K562 (cell line): ENCODE data around the gene TMEM123. TPM values are rescaled to one million over a fixed set of nuclear protein-coding genes. Genes with fewer than 3 reads are reported as not detected.

ENCODE experiments used
- CBFA2T3 ChIP-seq: fragments of 450-650 bp; IDR thresholded peaks from 2 replicates; pipeline ENCODE4 v1.6.1; 2017
- CBX2 ChIP-seq: fragments of 200-600 bp; sonication (generic); IDR thresholded peaks from one replicate; pipeline ENCODE4 v1.6.1; 2012; ENCODE audit warnings: mild to moderate bottlenecking, low read length, inconsistent platforms; ENCODE audit not compliant: insufficient read depth, poor library complexity, severe bottlenecking
- CBX3 ChIP-seq, 2 experiments: IDR thresholded peaks; 1 replicate in 1 of 2; 2 replicates in 1 of 2; pipeline ENCODE4 v1.6.1; 2012; ENCODE audit warnings: inconsistent platforms in 2 of 2, low read length in 2 of 2, borderline replicate concordance in 1 of 2, control low read depth in 1 of 2
- CREB1 ChIP-seq, 2 experiments: sonication (generic) in 1 of 2; formaldehyde crosslinking in 1 of 2; IDR thresholded peaks; 2 replicates each; pipeline versions ENCODE4 v1.6.1 to v1.8.0; 2012 to 2022; ENCODE audit warnings: inconsistent platforms in 1 of 2, mild to moderate bottlenecking in 1 of 2, missing genetic modification reagents in 1 of 2, moderate library complexity in 1 of 2
- EHMT2 ChIP-seq: fragments of 450-650 bp; IDR thresholded peaks from 2 replicates; pipeline ENCODE4 v1.6.1; 2018; ENCODE audit warnings: antibody characterized with exemption
- JUNB ChIP-seq: fragments of 450-650 bp; formaldehyde crosslinking; conservative IDR thresholded peaks from 2 replicates; pipeline ENCODE4 v1.4.0; 2020; ENCODE audit warnings: mild to moderate bottlenecking
- L3MBTL2 ChIP-seq: fragments of 450-650 bp; IDR thresholded peaks from 2 replicates; pipeline ENCODE4 v1.6.1; 2016; ENCODE audit warnings: mild to moderate bottlenecking, moderate library complexity
- MECOM ChIP-seq: fragments of 250-450 bp; sonication (Bioruptor Pico); IDR thresholded peaks from 2 replicates; pipeline ENCODE4 v1.8.0; 2022; ENCODE audit warnings: inconsistent platforms
- NFIC ChIP-seq: fragments of 450-650 bp; IDR thresholded peaks from 2 replicates; pipeline ENCODE4 v1.6.1; 2017; ENCODE audit warnings: mild to moderate bottlenecking, inconsistent platforms
- POLR2A ChIP-seq: fragments of 450-650 bp; conservative IDR thresholded peaks from 2 replicates; pipeline ENCODE4 v1.6.1; 2016
- SMAD4 ChIP-seq: fragments of 250-450 bp; sonication (Bioruptor Pico); conservative IDR thresholded peaks from 2 replicates; pipeline ENCODE4 v1.8.0; 2021; ENCODE audit warnings: inconsistent platforms, mild to moderate bottlenecking, moderate library complexity
- WHSC1 ChIP-seq: IDR thresholded peaks from one replicate; pipeline ENCODE4 v1.6.1; 2012; ENCODE audit warnings: low read length, control low read depth, inconsistent platforms
- ZC3H4 ChIP-seq: sonication (generic); formaldehyde crosslinking; IDR thresholded peaks from 2 replicates; pipeline ENCODE4 v1.9.0; 2021; ENCODE audit warnings: missing genetic modification reagents, borderline replicate concordance
- ZFP30 ChIP-seq: fragments of 250-450 bp; sonication (Bioruptor Pico); IDR thresholded peaks from 2 replicates; pipeline ENCODE4 v1.8.0; 2022; ENCODE audit warnings: moderate library complexity, mild to moderate bottlenecking, inconsistent platforms, borderline replicate concordance
- ZNF445 ChIP-seq: fragments of 250-450 bp; sonication (Bioruptor Pico); IDR thresholded peaks from 2 replicates; pipeline ENCODE4 v1.4.0; 2020; ENCODE audit warnings: low read depth, mild to moderate bottlenecking, moderate library complexity
- ZNF695 ChIP-seq: fragments of 450-650 bp; formaldehyde crosslinking; IDR thresholded peaks from 2 replicates; pipeline ENCODE4 v1.4.0; 2020; ENCODE audit warnings: mild to moderate bottlenecking, moderate library complexity
- ZNF766 ChIP-seq: fragments of 200-800 bp; sonication (Bioruptor generic); conservative IDR thresholded peaks from 2 replicates; pipeline ENCODE4 v1.6.1; 2016; ENCODE audit warnings: missing genetic modification characterization, missing compliant biosample characterization
- ZNF830 ChIP-seq: fragments of 250-450 bp; sonication (Bioruptor Pico); IDR thresholded peaks from 2 replicates; pipeline ENCODE4 v1.5.0; 2021; ENCODE audit warnings: mild to moderate bottlenecking
- polyA plus RNA-seq, 8 experiments: library from polyadenylated mRNA; depleted of rRNA in 4 of 8; stranded (reverse) in 5 of 8; unstranded in 3 of 8; fragments of >200 nt; fragmentation: Nextera tagmentation in 2 of 8; fragmentation: Illumina TruSeq in 1 of 8; extraction: Ambion mirVana in 2 of 8; extraction: Trizol in 1 of 8; gene quantifications; 2 replicates each; pipeline versions ENCODE4 v1.2.1 to v1.2.3, GENCODE V29; 2011 to 2014; ENCODE audit warnings: inconsistent platforms in 1 of 8, missing spikeins in 1 of 8
- total RNA-seq, 7 experiments: library from RNA; depleted of rRNA in 6 of 7; stranded (reverse); fragments of >200 nt in 6 of 7; fragmentation: Illumina TruSeq in 2 of 7; extraction: Trizol in 2 of 7; gene quantifications; 2 replicates each; pipeline versions ENCODE4 v1.2.1 to v1.2.3, GENCODE V29; 2011 to 2021; ENCODE audit warnings: low replicate concordance in 1 of 7
- TF ChIP-seq, protein P1 (sequence below): sonication (generic); formaldehyde crosslinking; IDR thresholded peaks from 2 replicates; pipeline ENCODE4 v1.9.0; 2022; ENCODE audit warnings: mild to moderate bottlenecking, missing genetic modification reagents
- TF ChIP-seq, protein P2 (sequence below): fragments of 450-650 bp; IDR thresholded peaks from 2 replicates; pipeline ENCODE4 v1.6.1; 2018; ENCODE audit warnings: mild to moderate bottlenecking, low read depth; ENCODE audit not compliant: partially characterized antibody
- TF ChIP-seq, protein P3 (sequence below): fragments of 450-650 bp; formaldehyde crosslinking; IDR thresholded peaks from 2 replicates; pipeline ENCODE4 v1.4.0; 2020; ENCODE audit warnings: mild to moderate bottlenecking, mixed read lengths
- TF ChIP-seq, protein P4 (sequence below): fragments of 450-650 bp; IDR thresholded peaks from 2 replicates; pipeline ENCODE4 v1.6.1; 2018; ENCODE audit not compliant: partially characterized antibody

TMEM123 gene
- total and polyA plus RNA-seq, 9 of the 15 experiments (the other 6 are each of a cell fraction or from before 2014, with no cell fraction given) = 19.8 to 344 (median 82.4) TPM

DNA sequence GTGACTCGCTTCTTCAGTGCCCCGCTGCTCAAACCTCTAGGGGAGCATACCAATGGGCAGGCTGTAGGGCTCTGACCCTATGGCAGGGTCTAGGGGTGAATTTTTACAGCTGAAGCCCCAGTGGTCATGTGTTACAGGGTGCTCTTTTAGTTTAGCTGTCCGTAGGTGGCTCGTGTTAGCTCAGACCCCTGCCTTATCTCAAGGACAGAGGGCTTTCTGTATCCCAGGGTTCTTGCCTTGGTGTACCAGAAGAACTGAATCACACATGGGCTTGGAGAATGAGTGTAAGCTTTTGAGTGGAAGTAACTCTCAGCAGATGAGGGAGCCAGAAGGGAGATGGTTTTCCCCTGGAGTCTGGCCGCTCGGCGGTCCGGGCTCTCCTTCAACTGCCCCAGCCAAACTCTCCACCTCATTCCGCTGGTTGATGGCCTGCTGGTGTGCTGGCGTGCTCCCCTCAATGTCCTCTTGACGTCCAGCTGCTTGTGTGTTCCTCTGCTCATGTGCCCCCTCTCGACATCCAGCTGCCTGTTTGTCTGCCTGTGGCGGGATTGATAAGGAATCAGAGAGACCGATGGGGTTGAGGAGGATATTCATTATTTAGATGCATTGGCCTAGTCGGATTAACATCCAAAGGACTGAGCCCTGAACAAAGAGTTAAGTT, 68.0 kb downstream of the TMEM123 start (continued):
- TF ChIP-seq CBX3 (IDR thresholded peaks at IDR 0.05; ENCODE audit: borderline replicate concordance in 1 of 2, low read length in 2 of 2) = 0 out of 3 replicates have a peak, but pooled peaks of 1 of the 2 experiments have one; percentile 19
- TF ChIP-seq EHMT2 = no peak
- peak; percentile 52; the same call in 1 of the 2 replicates for TF ChIP-seq ZNF766 (CRISPR knock-in tag)
- no peak for TF ChIP-seq WHSC1
- TF ChIP-seq, protein P1, sequence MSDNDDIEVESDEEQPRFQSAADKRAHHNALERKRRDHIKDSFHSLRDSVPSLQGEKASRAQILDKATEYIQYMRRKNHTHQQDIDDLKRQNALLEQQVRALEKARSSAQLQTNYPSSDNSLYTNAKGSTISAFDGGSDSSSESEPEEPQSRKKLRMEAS (CRISPR knock-in tag) = no peak
- TF ChIP-seq, protein P2, sequence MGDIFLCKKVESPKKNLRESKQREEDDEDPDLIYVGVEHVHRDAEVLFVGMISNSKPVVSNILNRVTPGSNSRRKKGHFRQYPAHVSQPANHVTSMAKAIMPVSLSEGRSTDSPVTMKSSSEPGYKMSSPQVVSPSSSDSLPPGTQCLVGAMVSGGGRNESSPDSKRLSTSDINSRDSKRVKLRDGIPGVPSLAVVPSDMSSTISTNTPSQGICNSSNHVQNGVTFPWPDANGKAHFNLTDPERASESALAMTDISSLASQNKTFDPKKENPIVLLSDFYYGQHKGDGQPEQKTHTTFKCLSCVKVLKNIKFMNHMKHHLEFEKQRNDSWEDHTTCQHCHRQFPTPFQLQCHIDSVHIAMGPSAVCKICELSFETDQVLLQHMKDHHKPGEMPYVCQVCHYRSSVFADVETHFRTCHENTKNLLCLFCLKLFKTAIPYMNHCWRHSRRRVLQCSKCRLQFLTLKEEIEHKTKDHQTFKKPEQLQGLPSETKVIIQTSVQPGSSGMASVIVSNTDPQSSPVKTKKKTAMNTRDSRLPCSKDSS = no peak
- no peak for TF ChIP-seq CREB1 (IDR thresholded peaks at IDR 0.05)
- TF ChIP-seq CREB1 (CRISPR knock-in tag; IDR thresholded peaks at IDR 0.05) = no peak
- TF ChIP-seq ZNF830 (CRISPR knock-in tag) = no peak
- no peak for TF ChIP-seq ZNF445
- TF ChIP-seq JUNB = no peak
- TF ChIP-seq ZFP30 (CRISPR knock-in tag) = no peak
- TF ChIP-seq ZC3H4 (CRISPR knock-in tag) = no peak
- peak; percentile 53 for TF ChIP-seq NFIC
- TF ChIP-seq ZNF695 (CRISPR knock-in tag) = no peak
- TF ChIP-seq CBFA2T3 = peak; percentile 89
- peak; percentile 73 for TF ChIP-seq L3MBTL2
- TF ChIP-seq, protein P3, sequence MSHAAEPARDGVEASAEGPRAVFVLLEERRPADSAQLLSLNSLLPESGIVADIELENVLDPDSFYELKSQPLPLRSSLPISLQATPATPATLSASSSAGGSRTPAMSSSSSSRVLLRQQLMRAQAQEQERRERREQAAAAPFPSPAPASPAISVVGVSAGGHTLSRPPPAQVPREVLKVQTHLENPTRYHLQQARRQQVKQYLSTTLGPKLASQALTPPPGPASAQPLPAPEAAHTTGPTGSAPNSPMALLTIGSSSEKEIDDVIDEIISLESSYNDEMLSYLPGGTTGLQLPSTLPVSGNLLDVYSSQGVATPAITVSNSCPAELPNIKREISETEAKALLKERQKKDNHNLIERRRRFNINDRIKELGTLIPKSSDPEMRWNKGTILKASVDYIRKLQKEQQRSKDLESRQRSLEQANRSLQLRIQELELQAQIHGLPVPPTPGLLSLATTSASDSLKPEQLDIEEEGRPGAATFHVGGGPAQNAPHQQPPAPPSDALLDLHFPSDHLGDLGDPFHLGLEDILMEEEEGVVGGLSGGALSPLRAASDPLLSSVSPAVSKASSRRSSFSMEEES = no peak
- peak; percentile 11; the same call in 1 of the 2 replicates for TF ChIP-seq SMAD4 (CRISPR knock-in tag)
- TF ChIP-seq CBX2 = no peak
- TF ChIP-seq POLR2A = no peak
- TF ChIP-seq MECOM (CRISPR knock-in tag) = 0 out of 2 replicates have a peak, but pooled peaks have one; percentile 32
- TF ChIP-seq, protein P4, sequence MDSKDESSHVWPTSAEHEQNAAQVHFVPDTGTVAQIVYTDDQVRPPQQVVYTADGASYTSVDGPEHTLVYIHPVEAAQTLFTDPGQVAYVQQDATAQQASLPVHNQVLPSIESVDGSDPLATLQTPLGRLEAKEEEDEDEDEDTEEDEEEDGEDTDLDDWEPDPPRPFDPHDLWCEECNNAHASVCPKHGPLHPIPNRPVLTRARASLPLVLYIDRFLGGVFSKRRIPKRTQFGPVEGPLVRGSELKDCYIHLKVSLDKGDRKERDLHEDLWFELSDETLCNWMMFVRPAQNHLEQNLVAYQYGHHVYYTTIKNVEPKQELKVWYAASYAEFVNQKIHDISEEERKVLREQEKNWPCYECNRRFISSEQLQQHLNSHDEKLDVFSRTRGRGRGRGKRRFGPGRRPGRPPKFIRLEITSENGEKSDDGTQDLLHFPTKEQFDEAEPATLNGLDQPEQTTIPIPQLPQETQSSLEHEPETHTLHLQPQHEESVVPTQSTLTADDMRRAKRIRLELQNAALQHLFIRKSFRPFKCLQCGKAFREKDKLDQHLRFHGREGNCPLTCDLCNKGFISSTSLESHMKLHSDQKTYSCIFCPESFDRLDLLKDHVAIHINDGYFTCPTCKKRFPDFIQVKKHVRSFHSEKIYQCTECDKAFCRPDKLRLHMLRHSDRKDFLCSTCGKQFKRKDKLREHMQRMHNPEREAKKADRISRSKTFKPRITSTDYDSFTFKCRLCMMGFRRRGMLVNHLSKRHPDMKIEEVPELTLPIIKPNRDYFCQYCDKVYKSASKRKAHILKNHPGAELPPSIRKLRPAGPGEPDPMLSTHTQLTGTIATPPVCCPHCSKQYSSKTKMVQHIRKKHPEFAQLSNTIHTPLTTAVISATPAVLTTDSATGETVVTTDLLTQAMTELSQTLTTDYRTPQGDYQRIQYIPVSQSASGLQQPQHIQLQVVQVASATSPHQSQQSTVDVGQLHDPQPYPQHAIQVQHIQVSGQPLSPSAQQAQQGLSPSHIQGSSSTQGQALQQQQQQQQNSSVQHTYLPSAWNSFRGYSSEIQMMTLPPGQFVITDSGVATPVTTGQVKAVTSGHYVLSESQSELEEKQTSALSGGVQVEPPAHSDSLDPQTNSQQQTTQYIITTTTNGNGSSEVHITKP = peak; percentile 22
